ENCODE results near the gene GAS5. TPM values are rescaled to one million over a fixed set of nuclear protein-coding genes. Genes with fewer than 3 reads are reported as not detected.

The GAS5 gene
- total and polyA plus RNA-seq, 2 experiments from 2014 or later: 979 to 992 TPM

DNA sequence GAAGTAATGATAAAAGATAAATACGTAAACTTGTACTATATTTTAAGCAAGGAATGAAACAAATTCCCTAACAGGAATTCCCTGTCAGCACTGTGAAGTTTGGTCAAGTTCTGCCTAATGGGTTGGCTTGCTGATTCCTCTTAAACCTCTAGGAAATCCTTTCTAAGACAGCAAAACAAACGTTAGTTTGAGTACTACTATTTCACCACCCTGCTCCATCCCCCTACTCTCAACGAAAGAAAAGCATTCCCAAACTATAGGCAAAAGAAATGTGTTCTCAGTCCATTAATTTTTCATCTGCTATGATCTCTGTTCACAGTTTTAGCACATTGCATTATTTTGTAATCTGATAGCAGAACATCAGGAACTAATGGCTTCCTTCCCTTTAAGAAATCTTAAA, 33.2 kb upstream of the GAS5 start:
- Histone ChIP-seq H3K27me3 (ENCODE audit: insufficient read depth) (no peaks in the 10 kb centered on the region), H3K79me2 (replicated peaks; ENCODE audit: insufficient read depth) (no peaks in the 10 kb centered on the region), H3K4me3 (no peak overlapping the region), H3K4me1 (ENCODE audit: insufficient read depth) (peaks cover 39% of the 10 kb centered on the region), H3K4me2 (peak overlapping the region; percentile 40), H3F3A (replicated peaks; ENCODE audit: low read depth) (no peaks in the 10 kb centered on the region), H3K27ac (ENCODE audit: low read depth) (no peak overlapping the region), H3K9me2 (ENCODE audit: insufficient read depth) (peaks cover 3% of the 10 kb centered on the region; the same call in 1 of the 2 replicates), H3K36me3 (ENCODE audit: insufficient read depth) (no peaks in the 10 kb centered on the region), H4K20me1 (replicated peaks; ENCODE audit: insufficient read depth) (no peaks in the 10 kb centered on the region), H2AFZ (no peak overlapping the region)
- H3K27ac Mint-ChIP-seq: 0 out of 2 replicates have a peak overlapping the region, but pooled peaks have one; percentile 1
- TF ChIP-seq STAT1 (IDR thresholded peaks at IDR 0.05; ENCODE audit: unreplicated experiment): no peak
- TF ChIP-seq POLR2AphosphoS5 (IDR thresholded peaks at IDR 0.05; ENCODE audit: low read depth): no peak
- ATAC-seq: no peak
- H3K4me1 Mint-ChIP-seq: peaks cover 41% of the 10 kb centered on the region
- DNase-seq (ENCODE audit: low spot score): no peak
- no peaks in the 10 kb centered on the region for H3K36me3 Mint-ChIP-seq (ENCODE audit: low read depth)
- H3K4me3 Mint-ChIP-seq: no peak overlapping the region
- H3K9me3 Mint-ChIP-seq: no peaks in the 10 kb centered on the region
- no peaks in the 10 kb centered on the region for H3K27me3 Mint-ChIP-seq (ENCODE audit: insufficient read depth, low read depth, poor library complexity)

DNA sequence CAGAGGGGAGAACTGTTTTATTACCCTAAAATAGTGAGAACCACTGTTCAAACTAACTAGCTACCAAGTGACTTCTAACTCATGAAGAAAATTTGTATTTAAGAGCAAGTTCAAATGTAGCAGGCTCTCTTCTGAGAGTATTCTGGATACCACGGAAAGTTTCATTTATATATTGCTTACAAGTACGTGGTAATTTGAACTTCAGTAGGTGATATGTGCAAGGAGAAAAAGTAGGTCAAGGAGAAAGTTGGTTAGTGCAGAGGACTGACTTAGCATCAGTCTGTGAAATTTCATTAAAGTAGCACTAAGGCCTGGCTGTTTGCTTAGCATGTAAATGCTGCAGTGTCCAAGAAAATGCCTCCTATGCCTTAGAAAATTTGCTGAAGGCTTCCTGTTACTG, 32.6 kb upstream of the GAS5 start:
- peak overlapping the region; percentile 40 for H3K4me2 ChIP-seq
- H3K4me3 Mint-ChIP-seq: no peak overlapping the region
- peaks cover 3% of the 10 kb centered on the region; the same call in 1 of the 2 replicates for H3K9me2 ChIP-seq (ENCODE audit: insufficient read depth)
- H3K4me1 Mint-ChIP-seq: peaks cover 41% of the 10 kb centered on the region
- no peak overlapping the region for H3K27ac ChIP-seq (ENCODE audit: low read depth)
- no peaks in the 10 kb centered on the region for H3F3A ChIP-seq (replicated peaks; ENCODE audit: low read depth)
- ATAC-seq (no peak), DNase-seq (ENCODE audit: low spot score) (no peak)
- no peaks in the 10 kb centered on the region for H3K79me2 ChIP-seq (replicated peaks; ENCODE audit: insufficient read depth)
- H3K9me3 Mint-ChIP-seq: no peaks in the 10 kb centered on the region
- H3K36me3 Mint-ChIP-seq (ENCODE audit: low read depth): no peaks in the 10 kb centered on the region
- H4K20me1 ChIP-seq (replicated peaks; ENCODE audit: insufficient read depth): no peaks in the 10 kb centered on the region
- H2AFZ ChIP-seq: no peak overlapping the region
- no peaks in the 10 kb centered on the region for H3K27me3 Mint-ChIP-seq (ENCODE audit: insufficient read depth, low read depth, poor library complexity)
- no peaks in the 10 kb centered on the region for H3K27me3 ChIP-seq (ENCODE audit: insufficient read depth)
- no peaks in the 10 kb centered on the region for H3K36me3 ChIP-seq (ENCODE audit: insufficient read depth)
- peaks cover 39% of the 10 kb centered on the region for H3K4me1 ChIP-seq (ENCODE audit: insufficient read depth)
- H3K4me3 ChIP-seq: no peak overlapping the region
- peak overlapping the region; percentile 61; the same call in 1 of the 2 replicates for H3K27ac Mint-ChIP-seq
- TF ChIP-seq JUNB (IDR thresholded peaks at IDR 0.05; ENCODE audit: unreplicated experiment) (no peak), ZNF114 (CRISPR knock-in tag; IDR thresholded peaks at IDR 0.05) (no peak), EZH2 (IDR thresholded peaks at IDR 0.05; ENCODE audit: low read depth, unreplicated experiment) (no peak), CTCF (conservative IDR thresholded peaks at IDR 0.05; ENCODE audit: low read depth in 2 of 2) (no peak), ZNF331 (CRISPR knock-in tag; IDR thresholded peaks at IDR 0.05; ENCODE audit: low read depth) (no peak), STAT1 (IDR thresholded peaks at IDR 0.05; ENCODE audit: unreplicated experiment) (no peak), EZH2phosphoT487 (IDR thresholded peaks at IDR 0.05; ENCODE audit: unreplicated experiment) (no peak), POLR2AphosphoS5 (IDR thresholded peaks at IDR 0.05; ENCODE audit: low read depth) (no peak), REST (IDR thresholded peaks at IDR 0.05; ENCODE audit: unreplicated experiment) (no peak), NANOG (IDR thresholded peaks at IDR 0.05; ENCODE audit: borderline replicate concordance) (no peak)
- TF ChIP-seq, protein P1, sequence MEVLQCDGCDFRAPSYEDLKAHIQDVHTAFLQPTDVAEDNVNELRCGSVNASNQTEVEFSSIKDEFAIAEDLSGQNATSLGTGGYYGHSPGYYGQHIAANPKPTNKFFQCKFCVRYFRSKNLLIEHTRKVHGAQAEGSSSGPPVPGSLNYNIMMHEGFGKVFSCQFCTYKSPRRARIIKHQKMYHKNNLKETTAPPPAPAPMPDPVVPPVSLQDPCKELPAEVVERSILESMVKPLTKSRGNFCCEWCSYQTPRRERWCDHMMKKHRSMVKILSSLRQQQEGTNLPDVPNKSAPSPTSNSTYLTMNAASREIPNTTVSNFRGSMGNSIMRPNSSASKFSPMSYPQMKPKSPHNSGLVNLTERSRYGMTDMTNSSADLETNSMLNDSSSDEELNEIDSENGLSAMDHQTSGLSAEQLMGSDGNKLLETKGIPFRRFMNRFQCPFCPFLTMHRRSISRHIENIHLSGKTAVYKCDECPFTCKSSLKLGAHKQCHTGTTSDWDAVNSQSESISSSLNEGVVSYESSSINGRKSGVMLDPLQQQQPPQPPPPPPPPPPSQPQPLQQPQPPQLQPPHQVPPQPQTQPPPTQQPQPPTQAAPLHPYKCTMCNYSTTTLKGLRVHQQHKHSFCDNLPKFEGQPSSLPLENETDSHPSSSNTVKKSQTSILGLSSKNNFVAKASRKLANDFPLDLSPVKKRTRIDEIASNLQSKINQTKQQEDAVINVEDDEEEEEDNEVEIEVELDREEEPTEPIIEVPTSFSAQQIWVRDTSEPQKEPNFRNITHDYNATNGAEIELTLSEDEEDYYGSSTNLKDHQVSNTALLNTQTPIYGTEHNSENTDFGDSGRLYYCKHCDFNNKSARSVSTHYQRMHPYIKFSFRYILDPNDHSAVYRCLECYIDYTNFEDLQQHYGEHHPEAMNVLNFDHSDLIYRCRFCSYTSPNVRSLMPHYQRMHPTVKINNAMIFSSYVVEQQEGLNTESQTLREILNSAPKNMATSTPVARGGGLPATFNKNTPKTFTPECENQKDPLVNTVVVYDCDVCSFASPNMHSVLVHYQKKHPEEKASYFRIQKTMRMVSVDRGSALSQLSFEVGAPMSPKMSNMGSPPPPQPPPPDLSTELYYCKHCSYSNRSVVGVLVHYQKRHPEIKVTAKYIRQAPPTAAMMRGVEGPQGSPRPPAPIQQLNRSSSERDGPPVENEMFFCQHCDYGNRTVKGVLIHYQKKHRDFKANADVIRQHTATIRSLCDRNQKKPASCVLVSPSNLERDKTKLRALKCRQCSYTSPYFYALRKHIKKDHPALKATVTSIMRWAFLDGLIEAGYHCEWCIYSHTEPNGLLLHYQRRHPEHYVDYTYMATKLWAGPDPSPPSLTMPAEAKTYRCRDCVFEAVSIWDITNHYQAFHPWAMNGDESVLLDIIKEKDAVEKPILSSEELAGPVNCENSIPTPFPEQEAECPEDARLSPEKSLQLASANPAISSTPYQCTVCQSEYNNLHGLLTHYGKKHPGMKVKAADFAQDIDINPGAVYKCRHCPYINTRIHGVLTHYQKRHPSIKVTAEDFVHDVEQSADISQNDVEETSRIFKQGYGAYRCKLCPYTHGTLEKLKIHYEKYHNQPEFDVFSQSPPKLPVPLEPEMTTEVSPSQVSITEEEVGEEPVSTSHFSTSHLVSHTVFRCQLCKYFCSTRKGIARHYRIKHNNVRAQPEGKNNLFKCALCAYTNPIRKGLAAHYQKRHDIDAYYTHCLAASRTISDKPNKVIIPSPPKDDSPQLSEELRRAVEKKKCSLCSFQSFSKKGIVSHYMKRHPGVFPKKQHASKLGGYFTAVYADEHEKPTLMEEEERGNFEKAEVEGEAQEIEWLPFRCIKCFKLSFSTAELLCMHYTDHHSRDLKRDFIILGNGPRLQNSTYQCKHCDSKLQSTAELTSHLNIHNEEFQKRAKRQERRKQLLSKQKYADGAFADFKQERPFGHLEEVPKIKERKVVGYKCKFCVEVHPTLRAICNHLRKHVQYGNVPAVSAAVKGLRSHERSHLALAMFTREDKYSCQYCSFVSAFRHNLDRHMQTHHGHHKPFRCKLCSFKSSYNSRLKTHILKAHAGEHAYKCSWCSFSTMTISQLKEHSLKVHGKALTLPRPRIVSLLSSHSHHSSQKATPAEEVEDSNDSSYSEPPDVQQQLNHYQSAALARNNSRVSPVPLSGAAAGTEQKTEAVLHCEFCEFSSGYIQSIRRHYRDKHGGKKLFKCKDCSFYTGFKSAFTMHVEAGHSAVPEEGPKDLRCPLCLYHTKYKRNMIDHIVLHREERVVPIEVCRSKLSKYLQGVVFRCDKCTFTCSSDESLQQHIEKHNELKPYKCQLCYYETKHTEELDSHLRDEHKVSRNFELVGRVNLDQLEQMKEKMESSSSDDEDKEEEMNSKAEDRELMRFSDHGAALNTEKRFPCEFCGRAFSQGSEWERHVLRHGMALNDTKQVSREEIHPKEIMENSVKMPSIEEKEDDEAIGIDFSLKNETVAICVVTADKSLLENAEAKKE (CRISPR knock-in tag; IDR thresholded peaks at IDR 0.05): no peak
